H9 (cell line): ENCODE measurements around the gene LTF. TPM values are rescaled to one million over a fixed set of nuclear protein-coding genes. Genes with fewer than 3 reads are reported as not detected.
A peak's percentile ranks its signal among the peaks of the same experiment; 100 is the strongest.

Source experiments
- DNase-seq: peaks from one replicate; pipeline ENCODE4 v3.0.0-alpha.2; 2017
- H2AFZ ChIP-seq: one replicate; pipeline ENCODE4 v1.6.1; 2013; ENCODE audit warnings: mild to moderate bottlenecking, low read length, control low read depth, moderate library complexity
- H2AK5ac ChIP-seq: 2 replicates; pipeline ENCODE4 v1.6.1; 2013; ENCODE audit warnings: low read length, control low read depth, mixed read lengths; ENCODE audit not compliant: insufficient read length
- H2BK120ac ChIP-seq: one replicate; pipeline ENCODE4 v1.6.1; 2013; ENCODE audit warnings: low read depth, mild to moderate bottlenecking, low read length, control low read depth, inconsistent platforms; ENCODE audit not compliant: poor library complexity, severe bottlenecking
- H2BK12ac ChIP-seq: 2 replicates; pipeline ENCODE4 v1.6.1; 2013; ENCODE audit warnings: low read length, control low read depth, mixed read lengths, low read depth; ENCODE audit not compliant: insufficient read length
- H2BK15ac ChIP-seq: 2 replicates; pipeline ENCODE4 v1.6.1; 2013; ENCODE audit warnings: low read depth, low read length, control low read depth
- H2BK20ac ChIP-seq: one replicate; pipeline ENCODE4 v1.6.1; 2013; ENCODE audit warnings: low read depth, mild to moderate bottlenecking, low read length, control low read depth, inconsistent platforms; ENCODE audit not compliant: poor library complexity, severe bottlenecking
- H2BK5ac ChIP-seq: 2 replicates; pipeline ENCODE4 v1.6.1; 2013; ENCODE audit warnings: low read length, control low read depth, mixed read lengths; ENCODE audit not compliant: insufficient read length
- H3K14ac ChIP-seq: 2 replicates; pipeline ENCODE4 v1.6.1; 2013; ENCODE audit warnings: low read length, control low read depth; ENCODE audit not compliant: insufficient read depth
- H3K18ac ChIP-seq: 2 replicates; pipeline ENCODE4 v1.6.1; 2013; ENCODE audit warnings: low read depth, mild to moderate bottlenecking, mixed read lengths, low read length, control low read depth; ENCODE audit not compliant: insufficient read length
- H3K23ac ChIP-seq: 2 replicates; pipeline ENCODE4 v1.6.1; 2013; ENCODE audit warnings: low read length, control low read depth, mixed read lengths, low read depth; ENCODE audit not compliant: insufficient read length
- H3K23me2 ChIP-seq: 2 replicates; pipeline ENCODE4 v1.6.1; 2013; ENCODE audit warnings: low read depth, mild to moderate bottlenecking, mixed read lengths, low read length, control low read depth; ENCODE audit not compliant: insufficient read length, poor library complexity, severe bottlenecking
- H3K27ac ChIP-seq: 2 replicates; pipeline ENCODE4 v1.5.1; 2013; ENCODE audit warnings: low read length, control low read depth, mixed read lengths, low read depth; ENCODE audit not compliant: insufficient read length
- H3K27me3 ChIP-seq: 2 replicates; pipeline ENCODE4 v1.6.1; 2013; ENCODE audit warnings: low read length, control low read depth, inconsistent platforms; ENCODE audit not compliant: insufficient read depth
- H3K4ac ChIP-seq: 2 replicates; pipeline ENCODE4 v1.6.1; 2013; ENCODE audit warnings: low read depth, mild to moderate bottlenecking, control low read depth, inconsistent platforms, low read length, moderate library complexity
- H3K4me1 ChIP-seq: 2 replicates; pipeline ENCODE4 v1.6.1; 2013; ENCODE audit warnings: low read length, control low read depth, inconsistent platforms; ENCODE audit not compliant: insufficient read depth
- H3K4me2 ChIP-seq: 2 replicates; pipeline ENCODE4 v1.6.1; 2013; ENCODE audit warnings: low read length, control low read depth, mixed read lengths; ENCODE audit not compliant: insufficient read length, insufficient read depth
- H3K56ac ChIP-seq: 2 replicates; pipeline ENCODE4 v1.6.1; 2013; ENCODE audit warnings: low read depth, mild to moderate bottlenecking, mixed read lengths, low read length, control low read depth; ENCODE audit not compliant: insufficient read length
- H3K79me1 ChIP-seq: 2 replicates; pipeline ENCODE4 v1.6.1; 2013; ENCODE audit warnings: low read depth, mild to moderate bottlenecking, moderate library complexity, low read length, control low read depth, inconsistent platforms; ENCODE audit not compliant: insufficient read depth, poor library complexity, severe bottlenecking
- H3K79me2 ChIP-seq: 2 replicates; pipeline ENCODE4 v1.6.1; 2013; ENCODE audit warnings: low read length, control low read depth, inconsistent platforms; ENCODE audit not compliant: insufficient read depth
- H3K9ac ChIP-seq: 2 replicates; pipeline ENCODE4 v1.6.1; 2013; ENCODE audit warnings: low read length, control low read depth, mixed read lengths; ENCODE audit not compliant: insufficient read length; ENCODE audit errors: extremely low read depth
- H3K9me3 ChIP-seq: one replicate; pipeline ENCODE4 v1.6.1; 2013; ENCODE audit warnings: low read depth, low read length, inconsistent platforms; ENCODE audit not compliant: control insufficient read depth
- H3T11ph ChIP-seq: one replicate; pipeline ENCODE4 v1.6.1; 2013; ENCODE audit warnings: mild to moderate bottlenecking, low read length, control low read depth, inconsistent platforms
- H4K20me1 ChIP-seq: one replicate; pipeline ENCODE4 v1.6.1; 2013; ENCODE audit not compliant: control insufficient read depth, insufficient read length, insufficient read depth
- H4K5ac ChIP-seq: 2 replicates; pipeline ENCODE4 v1.6.1; 2013; ENCODE audit warnings: low read depth, mild to moderate bottlenecking, mixed read lengths, low read length, control low read depth; ENCODE audit not compliant: insufficient read length
- H4K8ac ChIP-seq: replicated peaks from 2 replicates; pipeline ENCODE4 v1.6.1; 2013; ENCODE audit warnings: low read length, control low read depth, mixed read lengths, low read depth; ENCODE audit not compliant: insufficient read length
- H4K91ac ChIP-seq: 2 replicates; pipeline ENCODE4 v1.6.1; 2013; ENCODE audit warnings: low read depth, mild to moderate bottlenecking, moderate library complexity, mixed read lengths, low read length, control low read depth; ENCODE audit not compliant: insufficient read length
- H3K27ac Mint-ChIP-seq, 3 experiments: 2 replicates in 2 of 3; 3 replicates in 1 of 3; pipeline ENCODE4 v1.8.0; 2020 to 2021; ENCODE audit warnings: mixed read lengths in 3 of 3, mild to moderate bottlenecking in 1 of 3, moderate library complexity in 1 of 3
- H3K27me3 Mint-ChIP-seq: 2 replicates; pipeline ENCODE4 v1.8.0; 2021; ENCODE audit warnings: low read depth, mild to moderate bottlenecking, moderate library complexity, mixed read lengths
- H3K36me3 Mint-ChIP-seq, 3 experiments: 2 replicates in 2 of 3; 3 replicates in 1 of 3; pipeline ENCODE4 v1.8.0; 2020 to 2021; ENCODE audit warnings: low read depth in 3 of 3, mixed read lengths in 3 of 3; ENCODE audit not compliant: insufficient read depth in 1 of 3
- H3K4me1 Mint-ChIP-seq, 2 experiments: 2 replicates each; pipeline ENCODE4 v1.8.0; 2020; ENCODE audit warnings: mixed read lengths in 2 of 2
- H3K4me3 Mint-ChIP-seq, 2 experiments: 2 replicates in 1 of 2; 3 replicates in 1 of 2; pipeline ENCODE4 v1.8.0; 2020 to 2021; ENCODE audit warnings: mild to moderate bottlenecking in 2 of 2, mixed read lengths in 2 of 2, moderate library complexity in 1 of 2
- H3K9me3 Mint-ChIP-seq, 2 experiments: 2 replicates in 1 of 2; 3 replicates in 1 of 2; pipeline ENCODE4 v1.8.0; 2020; ENCODE audit warnings: mild to moderate bottlenecking in 2 of 2, mixed read lengths in 2 of 2, moderate library complexity in 1 of 2
- WGBS: extraction: QIAGEN DNeasy Blood & Tissue Kit; methylation state at CpG from one replicate; pipeline ENCODE4 v1.1.7; 2013; ENCODE audit warnings: missing lambda C conversion rate, low lambda C conversion rate, mixed read lengths; ENCODE audit not compliant: insufficient read length; ENCODE audit errors: extremely low coverage; 5-methylcytosine and 5-hydroxymethylcytosine counted together
- total RNA-seq: library from RNA; stranded (reverse); gene quantifications from 2 replicates; pipeline ENCODE4 v1.2.1, GENCODE V29; 2021
- TF ChIP-seq, protein P1 (sequence below): fragments of 200-600 bp; sonication (generic); conservative IDR thresholded peaks from 3 replicates; pipeline ENCODE4 v1.8.0; 2021; ENCODE audit warnings: antibody characterized with exemption, mild to moderate bottlenecking

The LTF gene
- total RNA-seq, 1 experiment from 2014 or later, result not detected

GRCh38 chr3:46411271-46411670 is 53.4 kb downstream of the LTF start:
- Histone ChIP-seq H3K79me1 (no peaks in the 10 kb centered on the region), H3K23ac (no peak overlapping the region), H2BK12ac (no peak overlapping the region), H3K9me3 (no peaks in the 10 kb centered on the region), H3K18ac (no peak overlapping the region), H3K79me2 (no peaks in the 10 kb centered on the region), H2BK15ac (no peak overlapping the region), H2AK5ac (no peak overlapping the region), H2BK120ac (no peak overlapping the region), H2AFZ (no peak overlapping the region), H4K5ac (no peak overlapping the region), H2BK5ac (no peak overlapping the region), H4K8ac (no peak overlapping the region), H3K9ac (no peak overlapping the region), H3K4ac (no peak overlapping the region), H3K56ac (no peak overlapping the region), H3K23me2 (no peaks in the 10 kb centered on the region), H3K27ac (no peak overlapping the region), H3K14ac (no peak overlapping the region), H3K27me3 (no peaks in the 10 kb centered on the region), H3K4me2 (no peak overlapping the region), H3T11ph (no peak overlapping the region), H4K91ac (no peak overlapping the region), H4K20me1 (no peaks in the 10 kb centered on the region), H2BK20ac (no peak overlapping the region), H3K4me1 (no peaks in the 10 kb centered on the region)
- WGBS, result no CpG with 5 or more reads among the region's 2 CpGs
- TF ChIP-seq, protein P1, sequence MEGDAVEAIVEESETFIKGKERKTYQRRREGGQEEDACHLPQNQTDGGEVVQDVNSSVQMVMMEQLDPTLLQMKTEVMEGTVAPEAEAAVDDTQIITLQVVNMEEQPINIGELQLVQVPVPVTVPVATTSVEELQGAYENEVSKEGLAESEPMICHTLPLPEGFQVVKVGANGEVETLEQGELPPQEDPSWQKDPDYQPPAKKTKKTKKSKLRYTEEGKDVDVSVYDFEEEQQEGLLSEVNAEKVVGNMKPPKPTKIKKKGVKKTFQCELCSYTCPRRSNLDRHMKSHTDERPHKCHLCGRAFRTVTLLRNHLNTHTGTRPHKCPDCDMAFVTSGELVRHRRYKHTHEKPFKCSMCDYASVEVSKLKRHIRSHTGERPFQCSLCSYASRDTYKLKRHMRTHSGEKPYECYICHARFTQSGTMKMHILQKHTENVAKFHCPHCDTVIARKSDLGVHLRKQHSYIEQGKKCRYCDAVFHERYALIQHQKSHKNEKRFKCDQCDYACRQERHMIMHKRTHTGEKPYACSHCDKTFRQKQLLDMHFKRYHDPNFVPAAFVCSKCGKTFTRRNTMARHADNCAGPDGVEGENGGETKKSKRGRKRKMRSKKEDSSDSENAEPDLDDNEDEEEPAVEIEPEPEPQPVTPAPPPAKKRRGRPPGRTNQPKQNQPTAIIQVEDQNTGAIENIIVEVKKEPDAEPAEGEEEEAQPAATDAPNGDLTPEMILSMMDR, result peak; percentile 28; the same call in 1 of the 3 replicates
- H3K4me3 Mint-ChIP-seq, result no peak overlapping the region
- no peak for DNase-seq
- H3K27ac Mint-ChIP-seq, result no peak overlapping the region
- no peaks in the 10 kb centered on the region for H3K36me3 Mint-ChIP-seq
- H3K4me1 Mint-ChIP-seq, result peaks cover 2 to 3% of the 10 kb centered on the region in 2 experiments; a peak in 2 of 4 replicates
- H3K9me3 Mint-ChIP-seq, result no peaks in the 10 kb centered on the region; a peak in 1 of 5 replicates
- H3K27me3 Mint-ChIP-seq, result no peaks in the 10 kb centered on the region; the same call in 1 of the 2 replicates
